GM21737 (cell line): Measurements from ENCODE around the gene KCNK4.
"Not testable (repeated sequence)": the region's sequence is repeated elsewhere in the genome, so short reads cannot be mapped to it uniquely, and the experiment has no call there.

Experiments
- ATAC-seq: cut with Tn5 transposase; IDR thresholded peaks from one replicate; pipeline ENCODE4 v1.9.1; 2021; ENCODE audit warnings: mild to moderate bottlenecking, moderate library complexity; ENCODE audit not compliant: unreplicated experiment

The KCNK4 gene

GRCh38 chr11:64291262-64291751 lies at the start of gene KCNK4:
Gene KCNK4 (plus strand): TSS chr11:64291302. CDS start chr11:64293019, 1,717 bp downstream.
- no peak for ATAC-seq

- ATAC-seq, result peak; percentile 6
These were observed 49.4 kb upstream of the KCNK4 start for GRCh38 chr11:64241491-64242374.

GRCh38 chr11:64243236-64243854 lies 47.8 kb upstream of the KCNK4 start:
- ATAC-seq, result no peak

- ATAC-seq, result no peak
These were observed 47.0 kb upstream of the KCNK4 start for GRCh38 chr11:64244107-64244506.

GRCh38 chr11:64244966-64245365 lies 46.1 kb upstream of the KCNK4 start:
- no peak for ATAC-seq

GRCh38 chr11:64245401-64245796 lies 45.7 kb upstream of the KCNK4 start:
- ATAC-seq, result no peak

GRCh38 chr11:64245797-64246620 lies 45.1 kb upstream of the KCNK4 start:
- no peak for ATAC-seq

GRCh38 chr11:64246621-64246870 lies 44.6 kb upstream of the KCNK4 start:
- ATAC-seq, result not testable (repeated sequence)

- no peak for ATAC-seq
These were observed 44.0 kb upstream of the KCNK4 start, which contains the start of gene PPP1R14B for GRCh38 chr11:64246871-64247728. Gene PPP1R14B (minus strand): TSS chr11:64246943. CDS start chr11:64246673, 270 bp downstream.

- ATAC-seq, result no peak
These were observed 43.2 kb upstream of the KCNK4 start for GRCh38 chr11:64247729-64248531.

GRCh38 chr11:64248578-64248977 lies 42.5 kb upstream of the KCNK4 start:
- no peak for ATAC-seq

- ATAC-seq, result no peak
These were observed 42.1 kb upstream of the KCNK4 start for GRCh38 chr11:64249038-64249437.

- no peak for ATAC-seq
These were observed 41.3 kb upstream of the KCNK4 start for GRCh38 chr11:64249563-64250414.

GRCh38 chr11:64250415-64251015 lies 40.6 kb upstream of the KCNK4 start:
- ATAC-seq, result no peak

GRCh38 chr11:64251016-64251752 lies 39.9 kb upstream of the KCNK4 start, which contains the start of gene PLCB3:
Gene PLCB3 (plus strand): TSS chr11:64251530. CDS start chr11:64251650, 120 bp downstream.
- ATAC-seq, result no peak

- ATAC-seq, result no peak
These were observed 39.4 kb upstream of the KCNK4 start for GRCh38 chr11:64251753-64252002.

- ATAC-seq, result no peak
These were observed 38.9 kb upstream of the KCNK4 start for GRCh38 chr11:64252003-64252872.
